IPS DF 6.9 (cell line): Measurements from ENCODE around the gene DDX41.

ENCODE experiments used
- DNase-seq: peaks from one replicate; pipeline ENCODE4 v3.0.0-alpha.2; 2013; ENCODE audit warnings: low read depth, low spot score
- H3K27ac ChIP-seq: one replicate; pipeline ENCODE4 v1.5.1; 2013; ENCODE audit warnings: low read length, control low read depth
- H3K27me3 ChIP-seq: 2 replicates; pipeline ENCODE4 v1.6.1; 2013; ENCODE audit warnings: mild to moderate bottlenecking, low read length; ENCODE audit not compliant: control insufficient read depth, insufficient read depth
- H3K36me3 ChIP-seq: 2 replicates; pipeline ENCODE4 v1.6.1; 2013; ENCODE audit warnings: low read length; ENCODE audit not compliant: control insufficient read depth, insufficient read depth
- H3K4me1 ChIP-seq: 2 replicates; pipeline ENCODE4 v1.6.1; 2013; ENCODE audit warnings: low read length; ENCODE audit not compliant: control insufficient read depth, insufficient read depth
- H3K4me3 ChIP-seq: 2 replicates; pipeline ENCODE4 v1.5.1; 2013; ENCODE audit warnings: mild to moderate bottlenecking, low read length
- H3K9me3 ChIP-seq: 2 replicates; pipeline ENCODE4 v1.6.1; 2013; ENCODE audit warnings: low read length, inconsistent platforms; ENCODE audit not compliant: control insufficient read depth, insufficient read depth
- WGBS: extraction: QIAGEN DNeasy Blood & Tissue Kit; methylation state at CpG from one replicate; pipeline ENCODE4 v1.1.7; 2013; ENCODE audit warnings: mixed read lengths, missing lambda C conversion rate; ENCODE audit not compliant: insufficient read length, insufficient coverage; 5-methylcytosine and 5-hydroxymethylcytosine counted together

The DDX41 gene

GRCh38 chr5:177483042-177483441 lies 33.7 kb downstream of the DDX41 start:
- H3K36me3 ChIP-seq, result peaks cover 26% of the 10 kb centered on the region
- H3K9me3 ChIP-seq, result no peaks in the 10 kb centered on the region
- WGBS, result no CpG with 5 or more reads among the region's 9 CpGs

GRCh38 chr5:177482359-177482795 lies 34.4 kb downstream of the DDX41 start:
- H3K4me3 ChIP-seq, result no peak overlapping the region
- H3K27me3 ChIP-seq, result no peaks in the 10 kb centered on the region
- DNase-seq, result no peak
- peaks cover 19% of the 10 kb centered on the region for H3K36me3 ChIP-seq
- no peak overlapping the region for H3K27ac ChIP-seq
- H3K4me1 ChIP-seq, result no peaks in the 10 kb centered on the region
- WGBS, result 100% methylated on average over 5 of the region's 10 CpGs
- no peaks in the 10 kb centered on the region for H3K9me3 ChIP-seq

More at GRCh38 chr5:177483042-177483441, 33.7 kb downstream of the DDX41 start:
- Histone ChIP-seq H3K27ac (no peak overlapping the region), H3K4me1 (no peaks in the 10 kb centered on the region), H3K27me3 (no peaks in the 10 kb centered on the region), H3K4me3 (no peak overlapping the region)
- DNase-seq, result no peak

DNA sequence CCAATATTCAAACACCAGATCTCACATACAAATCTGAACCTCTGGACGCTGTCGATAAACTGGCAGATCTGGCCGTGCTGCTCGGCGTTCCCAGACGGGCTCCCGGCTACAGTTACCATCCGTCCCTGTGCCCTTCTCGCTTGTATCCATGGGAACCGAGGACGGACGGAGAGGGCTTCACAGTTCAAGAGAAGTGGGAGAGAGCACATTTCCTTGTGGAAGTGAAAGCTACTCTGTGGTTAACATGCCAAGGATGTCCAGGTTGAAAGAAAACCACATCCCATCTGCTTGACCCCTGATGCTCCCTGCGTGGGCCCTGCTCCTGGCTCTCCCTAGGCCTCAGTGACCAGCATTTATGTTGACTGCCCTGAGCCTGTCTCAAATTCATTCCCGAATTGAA lies 37.0 kb downstream of the DDX41 start:
- Histone ChIP-seq H3K9me3 (no peaks in the 10 kb centered on the region), H3K27me3 (no peaks in the 10 kb centered on the region), H3K27ac (no peak overlapping the region), H3K4me3 (no peak overlapping the region), H3K36me3 (peaks cover 10% of the 10 kb centered on the region; the same call in 1 of the 2 replicates), H3K4me1 (peaks cover 4% of the 10 kb centered on the region; the same call in 1 of the 2 replicates)
- no CpG with 5 or more reads among the region's 14 CpGs for WGBS
- DNase-seq, result no peak

GRCh38 chr5:177478711-177479646 lies 37.8 kb downstream of the DDX41 start:
- Histone ChIP-seq H3K4me1 (peaks cover 9% of the 10 kb centered on the region; the same call in 1 of the 2 replicates), H3K36me3 (peaks cover 9% of the 10 kb centered on the region; the same call in 1 of the 2 replicates), H3K27ac (no peak overlapping the region), H3K9me3 (no peaks in the 10 kb centered on the region), H3K27me3 (no peaks in the 10 kb centered on the region), H3K4me3 (no peak overlapping the region)
- WGBS, result no CpG with 5 or more reads among the region's 18 CpGs
- DNase-seq, result no peak

DNA sequence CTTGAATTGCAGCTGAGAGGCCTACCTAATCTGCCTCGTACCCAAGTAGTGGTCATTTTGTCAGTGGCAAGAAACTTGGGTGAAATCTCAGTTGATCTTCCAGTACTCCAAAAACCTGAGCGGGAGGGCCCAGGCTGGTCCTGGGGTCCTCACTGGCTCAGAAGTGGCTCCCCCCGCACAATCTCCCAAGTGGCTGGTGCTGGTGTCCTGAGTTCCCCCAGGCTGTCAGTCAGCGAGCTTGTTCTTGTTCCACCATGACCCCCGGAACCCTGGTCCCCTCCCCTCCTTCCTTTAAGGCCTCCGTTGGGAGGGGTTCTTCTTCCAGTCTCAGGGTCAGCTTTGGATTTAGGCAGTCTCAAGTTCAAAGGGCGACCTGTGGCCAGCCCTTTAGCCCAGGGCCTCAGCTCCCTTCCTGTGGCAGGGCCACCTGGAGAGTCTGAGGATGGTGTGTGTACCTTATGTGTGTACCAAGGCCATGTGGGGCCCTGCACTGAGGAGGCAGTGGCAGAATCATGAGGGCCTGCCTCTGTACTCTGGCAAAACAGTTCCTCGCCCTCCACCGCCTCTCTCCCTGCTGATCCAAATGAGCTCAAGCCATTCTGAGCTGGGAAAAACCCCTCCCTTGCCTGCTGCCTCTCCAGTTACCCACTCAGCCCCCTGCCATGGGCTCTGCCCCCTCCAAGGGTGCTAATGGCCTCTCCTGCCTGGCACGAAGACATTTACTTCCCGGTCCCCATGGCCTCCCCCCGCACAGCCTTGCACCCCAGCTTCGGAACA lies 38.9 kb downstream of the DDX41 start:
- no peaks in the 10 kb centered on the region for H3K9me3 ChIP-seq
- no peak overlapping the region for H3K4me3 ChIP-seq
- H3K27me3 ChIP-seq, result no peaks in the 10 kb centered on the region
- no peaks in the 10 kb centered on the region; the same call in 1 of the 2 replicates for H3K36me3 ChIP-seq
- H3K27ac ChIP-seq, result no peak overlapping the region
- peaks cover 10% of the 10 kb centered on the region; the same call in 1 of the 2 replicates for H3K4me1 ChIP-seq
- WGBS, result no CpG with 5 or more reads among the region's 13 CpGs
- DNase-seq, result no peak

DNA sequence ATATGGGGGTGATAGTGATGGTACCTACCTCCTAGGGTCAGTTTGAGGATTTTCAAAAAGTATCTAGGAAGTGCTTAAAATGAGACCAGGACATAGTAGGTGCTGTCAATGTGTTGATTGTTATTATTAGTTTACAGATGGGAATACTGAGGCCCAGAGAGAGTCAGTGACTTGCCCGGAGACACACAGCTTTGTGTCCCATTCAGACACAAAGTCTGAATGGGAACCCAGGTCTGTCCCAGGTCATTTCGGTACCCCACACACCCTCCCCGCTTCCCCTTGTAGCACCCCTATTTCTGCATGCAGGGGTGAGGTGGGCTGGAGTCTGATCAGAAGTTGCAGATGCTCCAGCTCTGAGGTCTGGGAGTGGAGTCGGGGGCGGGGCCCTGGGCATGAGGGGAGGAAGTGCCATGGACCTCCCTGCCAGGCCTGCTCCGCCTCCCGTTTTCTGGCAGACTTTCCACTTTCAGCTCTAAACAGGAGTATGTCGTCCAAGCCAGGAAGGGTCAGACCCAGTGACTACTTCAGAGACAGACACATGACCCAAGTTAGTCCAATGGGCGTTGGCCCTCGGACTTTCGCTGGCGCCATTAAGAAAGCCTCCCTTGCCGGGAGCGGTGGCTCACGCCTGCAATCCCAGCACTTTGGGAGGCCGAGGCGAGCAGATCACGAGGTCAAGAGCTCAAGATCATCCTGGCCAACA lies 40.1 kb downstream of the DDX41 start:
- no peaks in the 10 kb centered on the region for H3K9me3 ChIP-seq
- peaks cover 3% of the 10 kb centered on the region; the same call in 1 of the 2 replicates for H3K36me3 ChIP-seq
- no peak overlapping the region for H3K27ac ChIP-seq
- no peaks in the 10 kb centered on the region for H3K27me3 ChIP-seq
- H3K4me3 ChIP-seq, result no peak overlapping the region
- peaks cover 12% of the 10 kb centered on the region for H3K4me1 ChIP-seq
- no peak for DNase-seq
- no CpG with 5 or more reads among the region's 18 CpGs for WGBS

DNA sequence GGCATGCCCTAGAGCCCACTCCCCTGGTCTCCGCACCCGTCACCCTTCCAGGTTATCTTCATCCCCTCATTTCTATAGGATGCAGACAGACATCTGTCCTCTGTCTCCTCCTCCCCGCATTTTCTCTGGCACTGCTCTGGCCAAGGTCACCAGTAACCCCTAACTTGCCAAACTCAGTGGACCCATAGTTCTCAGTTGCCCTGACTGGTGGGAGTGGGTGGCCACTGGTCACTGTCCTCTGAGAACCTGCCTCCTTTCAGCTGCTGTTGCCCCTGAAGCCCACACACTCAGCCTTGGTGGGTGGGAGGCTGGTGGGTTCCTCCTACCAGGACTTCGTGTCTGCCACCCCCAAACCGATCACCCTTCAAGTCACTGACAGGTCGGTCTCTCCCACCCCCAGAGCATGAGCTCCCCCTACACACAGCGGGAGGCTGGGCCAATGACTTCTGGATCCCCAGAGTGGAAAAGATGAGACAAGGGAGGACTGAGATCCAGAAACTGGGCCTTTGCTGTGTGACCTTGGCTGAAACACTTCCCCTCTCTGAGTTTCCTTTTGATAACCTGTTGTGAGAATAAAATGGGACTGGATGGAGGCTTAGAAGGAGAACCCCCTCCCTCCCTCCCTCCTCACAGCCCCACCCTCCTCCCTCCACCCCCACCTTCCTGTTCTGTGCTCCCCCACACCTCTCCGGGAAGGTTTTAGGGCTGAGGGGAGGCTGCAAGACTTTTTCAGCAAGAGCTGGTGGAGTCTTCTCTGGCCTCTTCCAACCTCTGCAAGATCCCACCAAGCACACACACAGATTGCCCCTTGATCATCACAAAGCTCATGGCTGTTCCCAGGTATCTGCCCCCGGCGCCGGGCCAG lies 41.0 kb downstream of the DDX41 start:
- no peaks in the 10 kb centered on the region for H3K9me3 ChIP-seq
- no peak overlapping the region for H3K27ac ChIP-seq
- DNase-seq, result no peak
- H3K4me3 ChIP-seq, result no peak overlapping the region
- peaks cover 18% of the 10 kb centered on the region for H3K4me1 ChIP-seq
- peaks cover 11% of the 10 kb centered on the region; the same call in 1 of the 2 replicates for H3K36me3 ChIP-seq
- H3K27me3 ChIP-seq, result no peaks in the 10 kb centered on the region
- WGBS, result no CpG with 5 or more reads among the region's 11 CpGs

DNA sequence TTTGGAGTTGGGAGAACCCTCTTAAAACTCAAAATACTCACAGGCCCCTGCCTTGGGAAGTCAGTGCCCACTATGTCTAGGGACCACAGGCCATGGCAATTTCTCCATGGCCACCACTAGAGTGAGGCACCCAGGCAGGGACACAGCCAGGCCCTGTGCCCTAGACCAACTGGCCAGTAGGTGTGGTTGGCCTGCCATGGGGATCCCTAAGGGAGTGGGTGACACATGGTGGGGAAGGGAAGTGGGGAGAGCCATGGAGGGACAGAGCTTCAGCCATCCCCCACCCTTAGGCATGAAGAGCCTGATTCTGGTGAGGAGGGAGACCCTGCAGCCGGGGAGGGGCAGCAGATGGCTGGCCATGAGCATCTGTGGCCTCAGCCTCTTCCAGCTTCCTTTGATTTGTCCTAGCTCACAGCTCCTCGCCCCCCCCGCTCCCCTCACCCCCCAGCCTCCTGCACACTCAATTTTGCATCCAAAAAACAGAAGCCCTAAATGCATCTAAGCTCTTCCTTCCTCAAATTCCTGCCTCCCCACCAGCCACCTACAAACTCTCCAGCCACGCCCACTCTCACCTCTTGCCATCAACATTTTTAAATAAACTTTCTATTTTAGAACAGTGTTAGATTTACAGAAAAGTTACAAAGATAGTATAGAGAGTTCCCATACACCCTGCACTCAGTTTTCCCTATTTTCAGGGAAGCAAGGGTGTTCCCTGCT lies 41.8 kb downstream of the DDX41 start:
- no CpG with 5 or more reads among the region's 4 CpGs for WGBS
- H3K4me3 ChIP-seq, result no peak overlapping the region
- H3K4me1 ChIP-seq, result peaks cover 26% of the 10 kb centered on the region
- H3K27ac ChIP-seq, result no peak overlapping the region
- no peaks in the 10 kb centered on the region for H3K9me3 ChIP-seq
- no peak for DNase-seq
- no peaks in the 10 kb centered on the region for H3K27me3 ChIP-seq
- H3K36me3 ChIP-seq, result peaks cover 16% of the 10 kb centered on the region; the same call in 1 of the 2 replicates

DNA sequence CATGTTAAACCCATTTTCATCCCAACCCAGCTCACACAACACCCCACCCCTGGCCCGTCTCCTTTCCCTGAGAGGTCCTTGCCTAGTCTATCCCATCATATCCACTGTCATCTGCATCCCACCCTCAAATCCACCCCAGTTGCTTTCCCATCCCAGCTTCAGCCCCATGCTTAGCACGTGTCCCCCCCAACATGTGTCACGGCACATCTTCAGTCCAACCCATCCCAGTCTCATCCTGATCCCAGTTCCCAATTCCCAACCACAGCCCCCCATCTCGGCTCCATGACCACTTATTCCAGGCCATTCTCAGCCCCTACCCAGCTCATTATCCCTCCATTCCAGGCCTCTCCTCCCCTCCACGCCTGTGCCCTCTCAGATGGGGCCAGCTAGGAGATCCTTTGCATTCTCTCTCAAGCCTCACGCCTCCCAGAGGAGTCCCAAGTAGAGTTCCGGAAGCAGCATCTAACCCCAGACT lies 42.7 kb downstream of the DDX41 start:
- H3K9me3 ChIP-seq, result no peaks in the 10 kb centered on the region
- H3K36me3 ChIP-seq, result peaks cover 16% of the 10 kb centered on the region; the same call in 1 of the 2 replicates
- DNase-seq, result no peak
- WGBS, result no CpG with 5 or more reads among the region's 7 CpGs
- peaks cover 27% of the 10 kb centered on the region for H3K4me1 ChIP-seq
- H3K4me3 ChIP-seq, result no peak overlapping the region
- H3K27ac ChIP-seq, result no peak overlapping the region
- no peaks in the 10 kb centered on the region for H3K27me3 ChIP-seq
